LHCN-M2 (cell line): Measurements from ENCODE around the gene FAM131A. TPM values are rescaled to one million over a fixed set of nuclear protein-coding genes. Genes with fewer than 3 reads are reported as not detected.
A peak's percentile ranks its signal among the peaks of the same experiment; 100 is the strongest.

Experiments used
- DNase-seq: peaks from one replicate; pipeline ENCODE4 v3.0.0-alpha.2; 2012; ENCODE audit warnings: low read depth
- total RNA-seq: library from RNA; depleted of rRNA; stranded (reverse); fragments of >200 nt; gene quantifications from 2 replicates; pipeline ENCODE4 v1.2.3, GENCODE V29; 2014

The FAM131A gene
- total RNA-seq, 1 experiment from 2014 or later: 7.1 TPM

GRCh38 chr3:184315871-184316661, 21.3 kb upstream of the FAM131A start:
- no peak for DNase-seq

DNA sequence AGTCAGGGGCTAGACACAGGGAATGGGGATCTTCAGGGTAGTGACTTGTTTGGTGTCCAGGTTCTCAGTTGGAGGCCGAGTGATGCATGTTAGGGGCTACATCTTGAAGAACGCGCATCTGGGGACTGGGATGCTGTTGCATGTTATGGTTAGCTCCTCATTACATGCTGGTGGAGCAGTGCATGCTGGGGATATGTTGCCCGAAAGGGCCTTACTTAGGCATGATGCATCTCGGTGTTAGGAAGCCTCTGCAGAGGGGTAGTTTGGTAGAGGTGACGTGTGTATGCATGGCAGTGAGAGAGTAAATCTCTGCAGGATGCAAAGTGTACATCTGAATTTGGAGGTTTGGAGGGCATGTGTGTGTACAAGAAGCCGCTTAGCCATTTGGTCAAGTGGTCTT, 20.6 kb upstream of the FAM131A start:
- no peak for DNase-seq

- DNase-seq: no peak
Observed at GRCh38 chr3:184317201-184317600, 20.2 kb upstream of the FAM131A start.

DNA sequence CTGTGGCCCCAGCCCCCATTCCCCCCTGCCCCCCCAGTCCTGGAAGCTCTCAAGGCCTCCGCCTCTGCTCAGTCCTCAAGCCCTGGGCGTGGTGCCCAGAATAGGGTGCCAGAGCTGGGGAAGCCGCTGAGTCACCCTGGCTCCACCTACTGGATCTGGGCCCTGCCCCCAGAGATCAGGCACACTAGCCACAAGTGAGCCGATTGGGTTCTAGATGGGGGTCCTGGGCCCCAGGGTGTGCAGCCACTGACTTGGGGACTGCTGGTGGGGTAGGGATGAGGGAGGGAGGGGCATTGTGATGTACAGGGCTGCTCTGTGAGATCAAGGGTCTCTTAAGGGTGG, 17.3 kb upstream of the FAM131A start:
- DNase-seq: peak; percentile 95

GRCh38 chr3:184321666-184322065, 15.7 kb upstream of the FAM131A start:
- DNase-seq: no peak

DNA sequence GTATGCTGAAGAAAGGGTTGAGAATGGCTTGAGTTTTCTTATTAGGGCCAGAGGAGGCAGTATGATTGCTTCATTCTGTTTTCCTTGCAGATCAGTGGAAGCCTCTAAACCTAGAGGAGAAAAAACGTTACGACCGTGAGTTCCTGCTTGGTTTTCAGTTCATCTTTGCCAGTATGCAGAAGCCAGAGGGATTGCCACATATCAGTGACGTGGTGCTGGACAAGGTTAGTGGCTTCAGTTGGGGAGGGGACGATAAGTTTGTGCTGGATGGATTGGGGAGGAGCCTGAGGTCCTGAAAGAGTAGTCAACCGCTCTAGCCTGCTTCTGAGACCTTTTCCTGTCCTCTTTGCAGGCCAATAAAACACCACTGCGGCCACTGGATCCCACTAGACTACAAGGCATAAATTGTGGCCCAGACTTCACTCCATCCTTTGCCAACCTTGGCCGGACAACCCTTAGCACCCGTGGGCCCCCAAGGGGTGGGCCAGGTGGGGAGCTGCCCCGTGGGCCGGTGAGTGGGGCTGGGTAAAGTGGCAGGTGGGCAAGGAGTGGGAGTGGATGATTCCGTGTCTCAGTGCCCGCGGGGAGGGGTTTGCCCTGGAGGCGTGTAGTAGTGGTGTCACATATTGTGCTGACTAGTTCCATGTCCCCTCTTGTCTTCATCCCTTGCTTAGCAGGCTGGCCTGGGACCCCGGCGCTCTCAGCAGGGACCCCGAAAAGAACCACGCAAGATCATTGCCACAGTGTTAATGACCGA, 14.5 kb upstream of the FAM131A start:
- no peak for DNase-seq

DNA sequence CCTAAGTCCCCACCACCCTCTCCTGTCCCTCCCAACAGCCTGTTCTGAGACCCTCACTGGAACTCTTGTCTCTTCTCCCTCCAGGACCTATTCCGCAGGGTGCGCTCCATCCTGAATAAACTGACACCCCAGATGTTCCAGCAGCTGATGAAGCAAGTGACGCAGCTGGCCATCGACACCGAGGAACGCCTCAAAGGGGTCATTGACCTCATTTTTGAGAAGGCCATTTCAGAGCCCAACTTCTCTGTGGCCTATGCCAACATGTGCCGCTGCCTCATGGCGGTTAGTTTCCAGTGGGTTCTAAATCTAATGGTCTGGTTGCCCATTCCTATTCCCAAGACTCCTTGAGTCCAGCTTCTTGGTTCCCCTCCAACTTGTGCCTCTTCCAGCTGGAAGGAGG, 13.7 kb upstream of the FAM131A start:
- no peak for DNase-seq

- DNase-seq: no peak
Observed at GRCh38 chr3:184325269-184325668, 12.1 kb upstream of the FAM131A start.

DNA sequence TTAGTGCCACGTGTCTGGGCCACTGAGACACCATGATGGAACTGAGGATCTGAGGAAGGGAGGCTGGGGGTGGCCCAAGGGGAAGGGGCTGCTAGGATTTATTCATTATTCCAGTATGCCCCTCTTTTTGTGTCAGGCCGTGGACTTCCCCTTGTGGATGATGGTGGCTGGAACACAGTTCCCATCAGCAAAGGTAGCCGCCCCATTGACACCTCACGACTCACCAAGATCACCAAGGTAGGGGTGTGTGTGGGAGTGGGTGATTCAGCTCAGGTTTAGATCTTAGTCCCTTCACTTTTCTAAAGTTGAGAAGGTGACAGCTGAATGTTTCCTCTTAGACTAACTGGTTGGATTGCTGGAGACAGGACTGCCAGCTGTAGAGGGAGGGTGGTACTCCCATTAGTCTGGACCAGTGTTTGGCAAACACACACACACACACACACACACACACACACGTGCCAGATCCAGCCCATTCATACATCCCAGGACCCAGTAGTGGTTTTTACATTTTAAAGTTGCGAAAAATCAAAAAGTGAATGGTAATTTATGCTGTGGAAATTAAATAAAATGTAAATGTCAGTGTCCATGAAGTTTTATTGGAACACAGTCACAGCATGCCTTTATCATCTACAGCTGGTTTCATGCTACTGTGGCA, 11.6 kb upstream of the FAM131A start:
- DNase-seq: no peak

- no peak for DNase-seq
Observed at GRCh38 chr3:184327171-184327570, 10.2 kb upstream of the FAM131A start.

DNA sequence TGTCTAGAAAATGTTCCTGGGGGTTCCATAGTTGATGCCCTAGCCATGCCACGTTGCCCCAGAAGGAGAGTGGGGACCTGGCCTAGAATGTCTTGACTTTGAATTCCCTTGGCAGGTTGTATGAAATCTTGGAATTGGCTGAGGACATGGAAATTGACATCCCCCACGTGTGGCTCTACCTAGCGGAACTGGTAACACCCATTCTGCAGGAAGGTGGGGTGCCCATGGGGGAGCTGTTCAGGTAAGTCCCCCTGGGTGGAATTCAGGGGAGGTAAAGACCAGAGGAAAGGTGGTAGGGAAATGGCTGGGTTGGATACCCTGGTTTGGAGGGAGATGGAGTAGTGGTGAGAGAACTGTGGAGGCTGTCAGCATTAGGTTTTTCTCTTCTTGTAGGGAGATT, 8.9 kb upstream of the FAM131A start:
- DNase-seq: no peak

DNA sequence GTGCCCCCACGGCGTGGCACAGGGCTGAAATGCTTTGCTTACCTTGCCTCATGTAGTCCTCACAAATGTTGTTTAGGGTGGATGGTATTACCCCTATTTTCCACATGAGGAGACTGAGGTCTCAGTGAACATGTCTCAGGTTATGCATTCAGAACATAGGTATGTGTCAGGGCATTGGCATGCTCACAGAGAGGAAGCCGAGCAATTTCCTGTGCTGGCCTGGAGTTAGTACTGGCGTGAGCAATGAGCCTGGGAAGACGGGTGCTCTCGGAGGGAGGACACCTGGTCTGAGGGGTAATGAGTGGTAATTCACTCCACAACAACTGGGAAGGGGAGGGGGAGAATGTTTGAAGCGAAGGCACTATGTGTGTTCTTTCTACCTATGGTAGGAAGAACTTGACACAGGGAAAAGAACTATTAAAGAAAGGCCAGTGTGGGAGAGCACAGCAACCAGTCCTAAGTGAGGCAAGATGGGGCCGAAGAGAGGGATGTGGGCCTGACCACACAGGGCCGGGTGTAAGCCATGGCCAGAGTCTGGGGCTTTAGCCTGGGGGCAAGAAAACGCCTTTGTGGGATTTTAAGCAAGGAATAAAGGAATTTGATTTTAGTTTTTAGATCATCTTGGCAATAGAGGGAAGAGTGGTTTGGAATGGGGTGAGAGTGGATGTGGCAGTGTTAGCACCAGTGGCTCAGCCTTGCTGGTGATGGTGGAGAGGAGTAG, 4.9 kb upstream of the FAM131A start:
- peak; percentile 85 for DNase-seq

DNA sequence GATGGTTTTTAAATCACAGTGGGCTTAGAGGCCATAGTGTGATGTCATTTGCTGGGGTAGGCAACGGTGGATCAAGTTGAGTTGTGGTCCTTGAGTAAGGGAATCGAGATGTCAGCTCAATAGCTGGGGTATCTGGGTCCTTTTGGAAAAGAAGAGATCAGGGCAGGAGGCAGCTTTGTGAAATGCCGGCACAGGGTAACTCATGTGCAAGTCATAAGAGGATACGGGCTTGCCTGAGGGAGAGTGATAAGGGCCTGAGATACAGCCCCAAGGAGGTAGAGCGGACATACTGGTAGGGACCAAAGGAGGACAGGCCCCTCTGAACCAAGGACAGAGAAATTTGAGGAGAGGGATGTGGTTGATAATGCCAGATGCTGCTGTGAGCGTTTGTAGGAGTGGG, 4.2 kb upstream of the FAM131A start:
- DNase-seq: no peak

- DNase-seq: no peak
Observed at GRCh38 chr3:184333700-184334099, 3.7 kb upstream of the FAM131A start.

GRCh38 chr3:184334470-184335158, 2.8 kb upstream of the FAM131A start:
- DNase-seq: peak; percentile 66

DNA sequence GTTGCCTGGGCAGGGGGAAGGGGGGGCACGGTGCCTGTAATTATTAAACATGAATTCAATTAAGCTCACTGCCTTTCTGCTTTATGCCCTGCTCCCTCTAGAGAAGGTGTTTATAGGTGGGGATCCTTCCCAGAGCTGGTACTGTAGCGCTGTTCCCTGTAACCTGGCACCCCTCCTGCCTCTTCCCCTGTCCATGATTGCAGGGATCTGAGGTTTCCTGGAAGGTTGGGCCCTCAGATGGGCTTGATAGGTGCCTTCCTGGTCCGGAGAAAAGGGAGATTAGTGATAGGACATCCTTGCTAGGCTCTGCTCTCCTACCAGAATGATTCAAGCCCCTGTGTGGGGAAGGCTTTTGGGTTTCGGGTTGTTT, 2.1 kb upstream of the FAM131A start:
- no peak for DNase-seq

DNA sequence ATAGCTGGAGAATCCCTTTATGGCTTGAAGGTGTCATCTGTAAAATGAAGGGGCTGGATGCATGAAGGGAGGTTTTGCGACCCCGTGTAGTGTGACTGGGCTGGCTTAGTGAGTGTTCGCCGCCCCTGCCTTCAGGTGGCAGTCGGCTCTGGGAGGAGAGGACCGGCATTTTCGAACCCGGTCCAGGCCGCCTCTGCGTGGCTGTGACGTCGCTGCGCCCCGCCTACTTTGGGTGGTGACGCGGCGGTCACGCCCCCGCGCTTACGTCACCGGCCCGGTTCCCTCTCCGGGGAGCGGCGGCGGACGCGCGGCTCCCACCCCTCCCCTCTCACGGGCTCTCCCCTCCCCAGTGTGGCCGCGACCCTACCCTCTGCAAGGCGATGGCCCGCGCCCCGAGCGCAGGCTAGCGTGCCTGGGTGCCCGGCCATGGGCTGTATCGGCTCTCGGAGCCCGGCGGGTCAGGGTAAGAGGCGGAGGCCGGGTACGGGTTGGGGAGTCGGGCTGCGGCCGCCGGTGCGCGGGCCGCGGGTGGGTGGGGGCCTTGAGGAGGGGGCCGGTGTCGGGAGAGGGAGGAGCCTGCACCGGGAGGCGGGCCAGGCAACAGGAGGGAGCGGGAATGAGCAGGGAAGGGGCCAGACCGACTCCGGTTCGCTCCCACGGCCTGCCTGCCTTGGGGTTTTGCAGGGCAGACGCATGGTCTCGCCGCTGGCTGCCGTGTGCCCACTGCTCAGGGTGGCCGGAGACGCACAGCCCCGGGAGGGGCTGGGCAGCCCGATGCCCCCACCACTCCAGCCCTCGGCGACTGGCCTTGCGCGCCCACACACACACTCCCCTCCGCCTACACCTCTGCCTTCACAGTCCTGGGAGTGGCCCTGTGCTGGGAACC, 1.5 kb upstream of the FAM131A start:
- peak; percentile 59 for DNase-seq

DNA sequence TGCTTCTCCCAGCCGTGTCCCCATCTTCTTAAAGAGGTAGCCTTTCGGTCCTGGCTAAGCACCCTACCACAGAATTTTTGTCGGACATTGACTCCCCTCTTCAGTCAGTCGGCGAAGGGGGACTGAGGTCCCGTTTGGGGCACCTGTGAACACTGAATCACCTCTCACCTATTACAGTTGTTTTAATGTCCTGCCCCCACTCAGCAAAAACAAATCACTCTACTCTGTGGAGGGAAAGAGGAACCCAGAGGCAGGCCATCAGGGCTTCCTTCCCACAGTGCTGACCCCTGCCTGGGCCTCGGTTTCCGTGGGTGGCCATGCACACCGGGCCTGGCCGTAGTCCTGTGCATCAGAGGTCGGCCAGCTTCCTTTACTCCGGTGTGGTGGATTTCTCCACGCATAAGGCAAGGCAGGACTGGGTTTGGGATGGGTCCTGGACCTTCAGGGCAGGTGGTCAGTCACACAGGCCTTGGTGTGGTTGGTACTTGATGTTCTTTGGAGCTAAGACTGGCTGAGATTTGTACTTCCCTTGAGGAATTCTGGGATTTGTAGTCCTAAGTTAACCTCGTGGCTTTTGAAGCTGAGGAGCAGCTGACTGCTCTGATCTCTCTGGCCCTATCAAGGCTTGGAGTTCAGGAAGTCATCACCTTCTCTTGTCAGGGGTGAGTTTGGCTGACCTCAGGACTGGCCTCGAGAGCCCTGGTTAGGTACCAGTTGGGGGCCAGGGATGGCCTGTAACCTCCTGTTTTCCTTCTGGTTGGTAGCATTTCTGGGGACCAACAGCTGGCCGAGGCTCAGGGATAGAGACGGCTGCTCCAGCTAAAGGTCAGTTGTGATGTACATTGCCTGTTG, 627 bp upstream of the FAM131A start:
- peak; percentile 66 for DNase-seq

DNA sequence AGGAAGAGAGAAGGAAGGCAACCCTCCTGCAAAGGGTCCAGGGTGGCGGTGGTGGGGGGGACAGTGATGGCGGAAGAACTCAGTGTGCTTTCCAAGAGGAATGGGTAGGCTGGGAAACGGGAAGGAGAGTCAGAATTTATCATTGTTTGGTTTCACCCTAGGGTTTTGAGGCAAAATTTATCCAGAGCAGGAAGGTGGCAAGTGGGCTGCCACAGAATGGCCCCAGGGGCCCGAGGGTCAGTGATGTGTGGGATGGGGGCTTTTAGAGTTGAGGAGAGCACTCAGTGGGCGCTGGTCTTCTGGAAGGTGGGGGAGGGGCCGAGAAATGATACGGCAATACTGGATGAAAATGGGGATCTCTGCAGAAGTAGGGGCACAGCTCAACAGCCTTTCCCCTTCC, 581 bp downstream of the FAM131A start:
- no peak for DNase-seq
